ENCODE measurements around the gene RASA3. TPM values are rescaled to one million over a fixed set of nuclear protein-coding genes. Genes with fewer than 3 reads are reported as not detected.

Gene RASA3
- total RNA-seq, 1 donor from 2014 or later = 44.8 TPM

- DNase-seq (ENCODE audit: extremely low spot score, unreplicated experiment) = no peak
- no peaks in the 10 kb centered on the region for H3K9me3 Mint-ChIP-seq (ENCODE audit: unreplicated experiment)
- no peak overlapping the region for H3K4me3 Mint-ChIP-seq (ENCODE audit: unreplicated experiment)
- peaks cover 66% of the 10 kb centered on the region for H3K4me1 Mint-ChIP-seq (ENCODE audit: unreplicated experiment)
- H3K36me3 Mint-ChIP-seq (ENCODE audit: unreplicated experiment) = no peaks in the 10 kb centered on the region
- no peaks in the 10 kb centered on the region for H3K27me3 Mint-ChIP-seq (ENCODE audit: unreplicated experiment)
- H3K27ac Mint-ChIP-seq (ENCODE audit: unreplicated experiment) = peak overlapping the region; percentile 80
- no peak for TF ChIP-seq CTCF (IDR thresholded peaks at IDR 0.05)
Observed at GRCh38 chr13:114106991-114107685, 25.3 kb downstream of the RASA3 start.

- Mint-ChIP-seq H3K9me3 (ENCODE audit: unreplicated experiment) (no peaks in the 10 kb centered on the region), H3K36me3 (ENCODE audit: unreplicated experiment) (no peaks in the 10 kb centered on the region), H3K27me3 (ENCODE audit: unreplicated experiment) (no peaks in the 10 kb centered on the region), H3K4me1 (ENCODE audit: unreplicated experiment) (peaks cover 65% of the 10 kb centered on the region), H3K27ac (ENCODE audit: unreplicated experiment) (peak overlapping the region; percentile 50), H3K4me3 (ENCODE audit: unreplicated experiment) (no peak overlapping the region)
- no peak for DNase-seq (ENCODE audit: extremely low spot score, unreplicated experiment)
- no peak for TF ChIP-seq CTCF (IDR thresholded peaks at IDR 0.05)
Observed at GRCh38 chr13:114106526-114106925, 25.9 kb downstream of the RASA3 start.

GRCh38 chr13:114105521-114106225 is 26.8 kb downstream of the RASA3 start:
- H3K27ac Mint-ChIP-seq (ENCODE audit: unreplicated experiment) = peak overlapping the region; percentile 85
- H3K27me3 Mint-ChIP-seq (ENCODE audit: unreplicated experiment) = no peaks in the 10 kb centered on the region
- peaks cover 71% of the 10 kb centered on the region for H3K4me1 Mint-ChIP-seq (ENCODE audit: unreplicated experiment)
- no peaks in the 10 kb centered on the region for H3K9me3 Mint-ChIP-seq (ENCODE audit: unreplicated experiment)
- TF ChIP-seq CTCF (IDR thresholded peaks at IDR 0.05) = no peak
- DNase-seq (ENCODE audit: extremely low spot score, unreplicated experiment) = no peak
- peak overlapping the region; percentile 18 for H3K4me3 Mint-ChIP-seq (ENCODE audit: unreplicated experiment)
- no peaks in the 10 kb centered on the region for H3K36me3 Mint-ChIP-seq (ENCODE audit: unreplicated experiment)

- Mint-ChIP-seq H3K27me3 (ENCODE audit: unreplicated experiment) (no peaks in the 10 kb centered on the region), H3K36me3 (ENCODE audit: unreplicated experiment) (no peaks in the 10 kb centered on the region), H3K9me3 (ENCODE audit: unreplicated experiment) (no peaks in the 10 kb centered on the region), H3K4me3 (ENCODE audit: unreplicated experiment) (no peak overlapping the region), H3K27ac (ENCODE audit: unreplicated experiment) (peak overlapping the region; percentile 85), H3K4me1 (ENCODE audit: unreplicated experiment) (peaks cover 71% of the 10 kb centered on the region)
- DNase-seq (ENCODE audit: extremely low spot score, unreplicated experiment) = no peak
- TF ChIP-seq CTCF (IDR thresholded peaks at IDR 0.05) = no peak
Observed at GRCh38 chr13:114104655-114105520, 27.5 kb downstream of the RASA3 start.
